GM20431 (cell line): ENCODE results near the gene ATP6V0C.
"Not testable (repeated sequence)": the region's sequence is repeated elsewhere in the genome, so short reads cannot be mapped to it uniquely, and the experiment has no call there.

Experiments
- in situ Hi-C: fragments of 300-500 bp; cut with MseI, MboI; formaldehyde crosslinking; loops from one replicate; pipeline ENCODE4 v1.15.0; 2020; ENCODE audit warnings: low sequenced_read_pairs; ENCODE audit not compliant: unreplicated experiment

Gene ATP6V0C

GRCh38 chr16:2520097-2520783 lies 6.5 kb downstream of the ATP6V0C start, which contains the start of gene AMDHD2:
Gene AMDHD2 (plus strand): TSS chr16:2520371. CDS start chr16:2520459, 88 bp downstream.
- in situ Hi-C loops, result no loop called here

DNA sequence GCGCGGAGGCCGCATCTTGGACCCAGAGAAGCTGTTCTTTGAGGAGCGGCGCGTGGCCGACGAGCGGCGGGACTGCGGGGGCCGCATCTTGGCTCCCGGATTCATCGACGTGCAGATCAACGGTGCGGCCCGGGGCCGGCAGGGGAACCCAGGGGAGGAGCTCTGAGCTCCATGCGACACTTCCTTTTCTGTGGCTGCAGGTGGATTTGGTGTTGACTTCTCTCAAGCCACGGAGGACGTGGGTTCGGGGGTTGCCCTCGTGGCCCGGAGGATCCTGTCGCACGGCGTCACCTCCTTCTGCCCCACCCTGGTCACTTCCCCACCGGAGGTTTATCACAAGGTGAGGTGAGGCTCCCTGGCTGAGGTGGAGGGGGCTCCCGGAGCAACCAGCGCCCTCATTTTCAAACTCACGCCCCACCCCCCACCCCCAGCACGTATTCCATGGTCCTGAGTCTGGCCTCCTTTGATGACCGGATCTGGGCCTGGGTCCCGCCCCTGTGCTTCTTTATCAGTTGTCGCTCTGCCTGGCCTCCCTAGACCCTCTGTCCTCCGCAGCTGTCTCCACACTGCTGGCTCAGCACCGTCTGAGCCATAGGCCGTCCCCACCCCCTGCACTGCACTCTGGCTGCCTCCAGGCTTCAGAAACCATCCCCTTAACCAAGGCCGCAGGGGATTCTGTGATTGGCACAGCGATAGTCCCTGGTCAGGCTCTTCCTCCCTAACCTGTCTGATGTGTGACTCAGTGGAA lies 7.2 kb downstream of the ATP6V0C start:
- in situ Hi-C loops, result no loop called here

DNA sequence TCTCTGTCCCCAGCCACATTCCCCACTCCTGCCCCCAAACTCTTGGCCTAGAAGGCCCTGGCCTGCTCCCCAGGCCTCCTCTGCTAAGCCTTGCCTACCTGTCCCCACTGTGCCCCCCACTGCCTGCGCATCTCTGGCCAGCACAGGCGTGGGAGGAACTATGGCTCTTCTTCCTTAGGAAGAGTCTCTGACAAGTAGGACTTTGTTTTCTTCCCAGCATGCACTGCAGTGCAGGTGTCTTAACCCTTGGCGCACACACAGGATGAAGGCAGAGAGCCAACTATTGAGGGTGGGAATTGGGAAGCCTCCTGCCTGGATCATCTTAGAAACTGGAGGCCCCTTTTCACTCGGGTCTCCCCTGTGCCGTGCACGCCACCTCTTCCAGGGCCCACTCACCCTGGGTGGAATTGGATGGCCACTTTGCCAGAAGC lies 10.1 kb downstream of the ATP6V0C start:
- in situ Hi-C loops, result no loop called here

DNA sequence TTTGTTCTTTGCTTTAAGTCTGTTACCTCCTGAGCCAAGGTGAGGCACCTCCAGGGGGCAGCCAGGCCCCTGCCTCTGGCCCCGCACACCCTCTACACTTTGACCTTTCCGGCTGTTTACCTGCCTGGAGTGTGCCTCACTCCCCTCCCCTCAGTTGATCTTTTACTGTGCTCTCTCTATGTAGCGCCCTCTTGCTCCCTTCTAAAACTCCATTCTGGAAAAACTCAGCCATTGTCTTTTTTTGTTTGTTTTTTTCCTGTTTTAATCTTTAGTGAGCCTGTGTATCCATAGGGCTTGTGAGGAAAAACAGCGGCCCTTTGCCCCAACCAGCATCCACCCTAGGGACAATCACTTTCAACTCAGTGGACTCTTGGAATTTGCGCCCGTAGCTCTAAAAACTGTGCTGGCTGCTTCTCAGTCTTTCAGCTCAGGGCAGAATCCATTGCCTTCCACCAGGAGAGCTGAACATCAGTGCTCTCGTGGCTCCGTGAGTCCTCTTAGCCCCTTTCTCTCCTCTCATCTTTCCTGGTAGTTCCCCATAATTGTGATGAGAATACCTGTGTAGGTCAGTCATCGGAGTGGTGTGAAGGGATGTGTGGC lies 10.7 kb downstream of the ATP6V0C start:
- in situ Hi-C loops, result no loop called here

DNA sequence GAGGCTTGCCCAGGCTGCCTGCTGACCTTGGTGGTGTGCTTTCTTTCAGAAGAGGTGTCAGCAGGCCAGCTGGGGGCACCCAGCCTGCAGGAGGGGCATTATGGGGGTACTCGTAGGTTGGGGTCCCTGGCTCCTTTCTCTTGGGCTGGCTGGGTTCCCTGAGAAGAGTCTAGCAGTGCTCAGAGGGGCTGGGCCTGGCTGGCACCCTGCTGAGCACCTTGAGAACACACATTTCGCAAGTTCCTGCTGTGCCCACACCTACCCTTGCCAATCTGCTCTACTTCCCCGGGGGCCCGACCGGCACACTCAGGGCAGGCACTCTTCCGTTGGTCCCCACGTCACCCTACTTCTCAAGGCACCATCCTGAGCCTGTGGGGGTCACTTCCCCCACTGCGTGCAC lies 12.4 kb downstream of the ATP6V0C start:
- in situ Hi-C loops, result no loop called here

- in situ Hi-C loops, result no loop called here
Measured at GRCh38 chr16:2527071-2527783, 13.5 kb downstream of the ATP6V0C start.

- in situ Hi-C loops, result no loop called here
Measured at GRCh38 chr16:2527784-2528100, 14.0 kb downstream of the ATP6V0C start.

- in situ Hi-C loops, result no loop called here
Measured at GRCh38 chr16:2528161-2529060, 14.7 kb downstream of the ATP6V0C start.

DNA sequence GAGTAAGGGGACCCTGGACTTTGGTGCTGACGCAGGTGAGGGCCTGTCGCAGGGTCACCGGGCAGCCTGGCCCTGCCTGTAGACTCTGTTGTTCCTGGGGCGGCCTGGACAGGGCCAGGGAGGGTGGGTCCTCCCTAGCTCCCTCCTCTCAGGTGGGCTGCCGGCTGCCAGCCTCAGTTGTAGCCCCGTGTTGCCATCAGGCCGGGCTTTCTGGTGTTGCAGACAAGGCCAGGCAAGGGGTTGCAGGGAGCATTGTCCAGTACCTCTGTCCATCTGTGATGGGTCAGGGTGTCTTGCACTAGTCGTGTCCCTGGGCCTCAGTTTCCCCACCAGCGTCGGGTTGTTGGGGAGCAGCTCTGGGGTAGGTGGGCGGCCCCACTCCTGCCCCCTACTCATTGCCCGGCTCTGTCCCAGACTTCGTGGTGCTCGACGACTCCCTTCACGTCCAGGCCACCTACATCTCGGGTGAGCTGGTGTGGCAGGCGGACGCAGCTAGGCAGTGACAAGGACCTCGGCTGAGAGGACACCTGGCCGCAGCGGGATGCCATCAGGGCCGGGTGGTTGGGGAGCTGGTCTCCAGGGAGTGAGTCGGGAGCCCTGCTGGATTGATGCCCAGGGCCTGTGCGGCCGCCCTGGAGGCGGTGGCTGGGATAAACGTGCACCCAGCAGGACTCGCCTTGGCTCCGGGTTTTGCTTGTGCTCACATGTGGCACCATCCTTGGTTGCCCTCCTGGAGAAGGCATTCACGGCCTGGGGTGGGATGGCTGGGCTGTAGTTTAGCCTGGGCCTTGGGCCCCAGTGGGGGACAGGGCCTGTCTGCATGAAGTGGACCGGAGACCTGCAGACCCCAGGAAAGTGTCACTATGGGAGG lies 15.5 kb downstream of the ATP6V0C start:
- in situ Hi-C loops, result no loop called here

DNA sequence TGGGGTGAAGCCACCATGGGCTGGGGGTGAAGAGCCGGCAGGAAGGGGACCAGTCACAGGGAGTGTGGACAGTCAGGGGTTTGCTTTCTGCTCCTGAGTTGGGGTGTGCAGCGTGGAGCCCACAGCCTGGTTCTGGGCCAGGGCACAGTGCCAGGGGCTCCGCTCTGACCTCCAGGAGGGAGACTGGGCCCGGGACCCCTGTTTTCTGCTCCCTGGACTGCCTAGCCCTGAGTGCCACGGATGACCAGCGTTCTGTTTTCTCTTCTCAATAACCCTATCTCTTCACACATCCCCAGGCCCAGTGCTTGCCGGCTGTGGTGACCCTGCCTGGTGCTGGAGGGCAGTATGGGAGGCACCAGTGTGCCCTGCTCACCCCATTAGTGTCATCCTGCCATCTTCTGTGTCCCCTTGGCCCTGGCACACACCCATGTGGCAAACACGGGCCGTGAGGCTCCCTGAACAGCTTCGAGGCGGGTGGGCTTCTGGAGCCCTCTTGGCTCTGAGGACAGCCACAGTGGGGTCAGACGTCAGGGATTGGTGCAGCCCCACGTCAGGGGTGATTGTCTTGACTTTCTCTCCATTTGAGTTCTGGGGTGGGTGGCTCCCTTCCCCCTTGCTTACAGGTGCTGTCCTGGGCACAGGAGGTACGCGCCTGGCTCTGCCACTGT lies 16.3 kb downstream of the ATP6V0C start:
- in situ Hi-C loops, result no loop called here

DNA sequence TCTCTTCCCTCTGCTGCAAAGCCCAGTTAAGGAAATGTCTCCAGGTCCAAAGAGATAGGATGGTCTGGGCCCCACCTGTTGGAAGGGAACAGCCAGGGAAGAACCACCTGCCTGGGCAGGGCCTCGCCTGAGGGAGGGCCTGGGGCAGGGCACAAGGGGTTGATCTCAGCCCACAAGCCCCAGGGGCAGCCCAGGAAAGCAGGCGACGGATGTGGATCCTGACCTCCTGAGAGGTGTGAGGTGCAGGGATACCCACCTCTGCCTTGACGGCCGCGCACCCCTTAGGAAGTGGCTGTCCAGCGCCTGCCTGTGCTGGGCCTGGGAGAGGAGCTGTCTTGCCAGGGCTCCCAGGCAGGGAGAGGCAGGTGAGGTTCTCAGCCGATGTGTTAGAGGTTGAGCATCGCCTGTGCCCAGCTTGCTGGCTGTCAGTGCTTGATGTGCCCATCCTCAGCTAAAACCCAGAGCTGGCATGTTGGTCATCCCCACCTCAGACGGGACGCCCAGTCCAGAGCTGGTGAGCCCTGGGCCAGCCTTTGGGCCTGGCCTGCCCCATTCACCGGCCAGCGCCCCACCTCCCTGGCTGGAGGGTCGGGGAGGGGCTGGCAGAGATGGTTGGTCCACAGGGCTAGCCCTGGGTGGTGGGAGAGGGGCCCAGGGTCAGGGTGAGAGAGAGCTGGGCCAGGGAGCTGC lies 17.0 kb downstream of the ATP6V0C start:
- in situ Hi-C loops, result no loop called here

- in situ Hi-C loops, result no loop called here
Measured at GRCh38 chr16:2531371-2531695, 17.6 kb downstream of the ATP6V0C start, which contains the start of gene CEMP1. Gene CEMP1 (minus strand): TSS chr16:2531408. CDS start chr16:2531073, 335 bp downstream.

GRCh38 chr16:2531696-2532493 lies 18.1 kb downstream of the ATP6V0C start:
- in situ Hi-C loops, result no loop called here

DNA sequence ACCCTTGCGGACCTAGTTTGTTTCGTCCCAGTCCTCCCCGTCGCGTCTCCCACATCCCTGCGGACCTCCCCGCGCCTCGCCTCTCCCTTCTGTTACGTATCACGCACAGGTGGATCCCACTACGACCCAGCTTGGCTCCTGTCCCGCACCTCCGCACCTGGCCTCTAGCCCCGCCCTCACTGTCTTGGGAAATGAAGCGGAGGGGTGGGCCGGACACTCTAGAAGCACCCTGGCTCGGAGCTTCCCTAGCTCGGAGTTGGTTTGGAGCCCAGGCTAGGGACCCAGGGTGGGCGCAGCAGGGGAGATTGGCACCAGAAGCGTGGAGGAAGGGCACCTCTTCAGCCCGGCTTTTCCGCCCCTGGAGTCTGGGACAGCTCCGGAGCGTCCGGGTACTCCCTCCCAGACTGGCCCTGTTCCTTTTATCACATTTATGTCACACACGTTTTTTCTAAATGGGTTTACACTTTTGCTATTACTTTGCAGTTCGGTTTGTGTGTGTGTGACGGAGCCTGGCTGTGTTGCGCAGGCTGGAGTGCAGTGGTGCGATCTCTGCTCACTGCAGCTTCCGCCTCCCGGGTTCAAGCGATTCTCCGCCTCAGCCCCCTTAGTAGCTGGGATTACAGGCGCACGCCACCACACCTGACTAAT lies 18.9 kb downstream of the ATP6V0C start:
- in situ Hi-C loops, result no loop called here

DNA sequence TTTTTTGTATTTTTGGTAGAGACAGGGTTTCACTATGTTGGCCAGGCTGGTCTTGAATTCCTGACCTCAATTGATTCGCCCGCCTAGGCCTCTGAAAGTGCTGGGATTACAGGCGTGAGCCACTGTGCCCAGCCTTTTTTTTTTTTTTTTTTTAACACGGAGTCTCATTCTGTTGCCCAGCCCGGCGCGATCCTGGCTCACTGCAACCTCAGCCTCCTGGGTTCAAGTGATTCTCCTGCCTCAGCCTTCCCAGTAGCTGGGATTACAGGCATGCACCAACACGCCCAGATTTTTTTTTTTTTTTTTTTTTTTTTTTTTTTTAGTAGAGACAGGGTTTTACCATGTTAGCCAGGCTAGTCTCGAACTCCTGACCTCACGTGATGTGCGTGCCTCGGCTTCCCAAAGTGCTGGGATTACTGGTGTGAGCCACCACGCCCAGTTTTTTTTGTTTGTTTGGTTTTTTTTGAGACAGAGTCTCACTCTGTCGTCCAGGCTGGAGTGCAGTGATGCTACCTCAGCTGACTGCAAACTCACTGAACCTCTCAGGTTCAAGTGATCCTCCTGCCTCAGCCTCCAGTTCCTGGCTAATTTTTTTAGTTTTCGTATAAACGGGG lies 19.5 kb downstream of the ATP6V0C start:
- in situ Hi-C loops, result not testable (repeated sequence)

DNA sequence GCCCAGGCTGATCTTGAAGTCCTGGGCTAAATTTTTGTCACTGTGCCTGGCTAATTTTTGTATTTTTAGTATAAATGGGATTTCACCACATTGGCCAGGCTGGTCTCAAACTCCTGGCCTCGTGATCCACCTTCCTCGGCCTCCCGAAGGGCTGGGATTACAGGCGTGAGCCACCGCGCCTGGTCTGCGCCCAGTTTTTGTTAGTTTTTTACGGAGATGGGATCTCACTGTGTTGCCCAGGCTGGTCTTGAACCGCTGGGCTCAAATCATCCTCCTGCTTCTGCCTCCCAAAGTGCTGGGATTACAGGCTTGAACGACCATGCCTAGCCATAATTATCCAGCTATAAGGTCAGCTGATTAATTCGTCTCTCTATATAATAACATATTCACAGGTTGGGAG lies 20.2 kb downstream of the ATP6V0C start:
- in situ Hi-C loops, result no loop called here
